K562 (cell line): ENCODE data around the gene CNTN2. TPM values are rescaled to one million over a fixed set of nuclear protein-coding genes. Genes with fewer than 3 reads are reported as not detected.

Source experiments
- ATAC-seq: fragments of 200-7000 bp; cut with Tn5 transposase; 3 replicates; pipeline ENCODE4 v1.9.1; 2020; ENCODE audit warnings: moderate library complexity
- BruUV-seq: library from RNA; stranded (reverse); fragments of 400-500 nt; replicated peaks from 2 replicates; lab custom pipeline; 2021; lab: Mats Ljungman, UMichigan
- CTCF ChIA-PET: fragments of 300-600 bp; formaldehyde crosslinking; extraction: SDS; loops from one replicate; lab custom pipeline; 2021; ENCODE audit warnings: low intra/inter-chr PET ratio; lab: Yijun Ruan, JAX
- POLR2A ChIA-PET: fragments of 300-600, 350-650 bp; sonication (Branson Sonifier 250); formaldehyde crosslinking; extraction: SDS; loops from one replicate; lab custom pipeline; 2021; ENCODE audit warnings: antibody characterized with exemption, inconsistent platforms; lab: Yijun Ruan, JAX
- DNase-seq, 4 experiments: peaks; one replicate each; pipeline versions ENCODE4 v3.0.0 to v3.0.0-alpha.2; 2011 to 2018; ENCODE audit warnings: low spot score in 3 of 4, mixed read lengths in 3 of 4; ENCODE audit errors: extremely low read depth in 1 of 4
- FAIRE-seq: peaks from 2 replicates; lab custom pipeline; 2011; peaks lifted over from hg19 to GRCh38; lab: Jason Lieb, UNC
- H2AFZ ChIP-seq: 2 replicates; pipeline ENCODE4 v1.6.0; 2011; ENCODE audit warnings: low read depth, low read length, control low read depth, inconsistent platforms
- H3K27ac ChIP-seq: fragments of 200-600 bp; 3 replicates; pipeline ENCODE4 v1.8.0; 2011; ENCODE audit warnings: low read depth, mild to moderate bottlenecking, control low read depth, inconsistent platforms, low read length, moderate library complexity, mixed read lengths; ENCODE audit errors: extremely low read depth
- H3K27me3 ChIP-seq, 2 experiments: fragments of 300-600 bp in 1 of 2; 2 replicates in 1 of 2; 3 replicates in 1 of 2; pipeline versions ENCODE4 v1.6.0 to v1.8.0; 2011; ENCODE audit warnings: inconsistent platforms in 2 of 2, low read length in 2 of 2, mild to moderate bottlenecking in 1 of 2, mixed read lengths in 1 of 2, moderate library complexity in 1 of 2; ENCODE audit not compliant: control insufficient read depth in 2 of 2, insufficient read depth in 2 of 2
- H3K36me3 ChIP-seq: fragments of 300-600 bp; 3 replicates; pipeline ENCODE4 v1.8.0; 2011; ENCODE audit warnings: mild to moderate bottlenecking, low read length, inconsistent platforms; ENCODE audit not compliant: control insufficient read depth, insufficient read depth
- H3K4me1 ChIP-seq, 2 experiments: fragments of 200-600 bp in 1 of 2; replicated peaks in 1 of 2; 2 replicates in 1 of 2; 3 replicates in 1 of 2; pipeline versions ENCODE4 v1.5.1 to v1.8.0; 2011; ENCODE audit warnings: inconsistent platforms in 2 of 2, low read length in 2 of 2, mild to moderate bottlenecking in 1 of 2, mixed read lengths in 1 of 2, moderate library complexity in 1 of 2; ENCODE audit not compliant: control insufficient read depth in 2 of 2, insufficient read depth in 2 of 2
- H3K4me2 ChIP-seq: 2 replicates; pipeline ENCODE4 v1.6.1; 2011; ENCODE audit warnings: low read length, control low read depth, inconsistent platforms, mixed read lengths; ENCODE audit not compliant: insufficient read depth
- H3K4me3 ChIP-seq: fragments of 200-600 bp; sonication (generic), shearing (Covaris generic); 2 replicates; pipeline ENCODE4 v1.5.1; 2016; ENCODE audit warnings: control low read depth, inconsistent platforms
- H3K79me2 ChIP-seq: fragments of 200-600 bp; 3 replicates; pipeline ENCODE4 v1.8.0; 2011; ENCODE audit warnings: low read length, inconsistent platforms; ENCODE audit not compliant: control insufficient read depth, insufficient read depth
- H3K9ac ChIP-seq, 2 experiments: 2 replicates each; pipeline versions ENCODE4 v1.6.0 to v1.6.1; 2011; ENCODE audit warnings: low read depth in 2 of 2, low read length in 2 of 2, control low read depth in 1 of 2, inconsistent platforms in 1 of 2, mild to moderate bottlenecking in 1 of 2, mixed read lengths in 1 of 2; ENCODE audit not compliant: insufficient read depth in 1 of 2
- H3K9me1 ChIP-seq: one replicate; pipeline ENCODE4 v1.6.0; 2011; ENCODE audit warnings: inconsistent platforms, mild to moderate bottlenecking, low read length, moderate library complexity; ENCODE audit not compliant: control insufficient read depth, insufficient read depth
- H3K9me3 ChIP-seq: replicated peaks from 2 replicates; pipeline ENCODE4 v1.5.1; 2011; ENCODE audit warnings: low read depth, low read length, inconsistent platforms; ENCODE audit not compliant: control insufficient read depth, insufficient read depth
- H4K20me1 ChIP-seq: replicated peaks from 2 replicates; pipeline ENCODE4 v1.6.1; 2011; ENCODE audit warnings: low read length, inconsistent platforms, mixed read lengths; ENCODE audit not compliant: control insufficient read depth, insufficient read depth
- ATF7 ChIP-seq: fragments of 450-650 bp; IDR thresholded peaks from 2 replicates; pipeline ENCODE4 v1.7.1; 2014; ENCODE audit warnings: mild to moderate bottlenecking, moderate library complexity
- E4F1 ChIP-seq: fragments of 250-450 bp; sonication (Bioruptor Pico); IDR thresholded peaks from 2 replicates; pipeline ENCODE4 v1.5.0; 2021; ENCODE audit warnings: mild to moderate bottlenecking, borderline replicate concordance
- ESRRA ChIP-seq: fragments of 450-650 bp; IDR thresholded peaks from 2 replicates; pipeline ENCODE4 v1.6.1; 2014; ENCODE audit warnings: low read depth, mild to moderate bottlenecking, moderate library complexity, borderline replicate concordance
- ETV5 ChIP-seq: sonication (generic); formaldehyde crosslinking; IDR thresholded peaks from 2 replicates; pipeline ENCODE4 v1.4.0; 2020; ENCODE audit warnings: low read depth, mild to moderate bottlenecking, missing genetic modification reagents
- HDAC1 ChIP-seq, 2 experiments: fragments of 450-650 bp; IDR thresholded peaks; 2 replicates each; pipeline ENCODE4 v1.6.1; 2016 to 2017; ENCODE audit warnings: inconsistent platforms in 1 of 2, mild to moderate bottlenecking in 1 of 2, moderate library complexity in 1 of 2
- IRF9 ChIP-seq: fragments of 450-650 bp; IDR thresholded peaks from 2 replicates; pipeline ENCODE4 v1.6.1; 2016; ENCODE audit warnings: missing biosample characterization, missing genetic modification characterization
- KLF16 ChIP-seq: IDR thresholded peaks from 2 replicates; pipeline ENCODE4 v1.6.1; 2016; ENCODE audit warnings: antibody characterized with exemption
- MTA3 ChIP-seq: fragments of 450-650 bp; formaldehyde crosslinking; IDR thresholded peaks from 2 replicates; pipeline ENCODE4 v1.6.1; 2017; ENCODE audit warnings: mild to moderate bottlenecking, borderline replicate concordance
- SMAD1 ChIP-seq: fragments of 150-350 bp; IDR thresholded peaks from 2 replicates; pipeline ENCODE4 v1.6.1; 2014; ENCODE audit warnings: low read length, low read depth; ENCODE audit not compliant: partially characterized antibody
- TBL1XR1 ChIP-seq, 2 experiments: IDR thresholded peaks; 2 replicates each; pipeline ENCODE4 v1.6.1; 2012; ENCODE audit warnings: improper control_type of control experiment in 2 of 2, low read length in 2 of 2, mild to moderate bottlenecking in 1 of 2
- ZBTB17 ChIP-seq: fragments of 450-650 bp; formaldehyde crosslinking; IDR thresholded peaks from 2 replicates; pipeline ENCODE4 v1.4.0; 2020; ENCODE audit warnings: mild to moderate bottlenecking
- ZBTB34 ChIP-seq: fragments of 250-450 bp; sonication (Bioruptor Pico); IDR thresholded peaks from 2 replicates; pipeline ENCODE4 v1.8.0; 2021; ENCODE audit warnings: mild to moderate bottlenecking, moderate library complexity
- ZNF217 ChIP-seq: sonication (generic); formaldehyde crosslinking; IDR thresholded peaks from 2 replicates; pipeline ENCODE4 v1.8.0; 2022; ENCODE audit warnings: mild to moderate bottlenecking, missing genetic modification reagents
- ZNF584 ChIP-seq: fragments of 200-800 bp; sonication (Bioruptor generic); IDR thresholded peaks from 2 replicates; pipeline ENCODE4 v1.6.1; 2016; ENCODE audit warnings: low read depth, mild to moderate bottlenecking, missing genetic modification characterization, missing compliant biosample characterization
- ZNF592 ChIP-seq: fragments of 450-650 bp; IDR thresholded peaks from 2 replicates; pipeline ENCODE4 v1.6.1; 2017; ENCODE audit warnings: antibody characterized with exemption, mild to moderate bottlenecking
- WGBS: fragments of 100-300 bp; shearing (Covaris generic); methylation state at CpG from one replicate; pipeline ENCODE4 v1.1.6; 2016; ENCODE audit warnings: low coverage, mixed read lengths; ENCODE audit not compliant: insufficient coverage; ENCODE audit errors: missing lambda C conversion rate; 5-methylcytosine and 5-hydroxymethylcytosine counted together
- in situ Hi-C: fragments of 300-500 bp; cut with MboI; formaldehyde crosslinking; loops from 4 replicates; pipeline ENCODE4 v1.15.0; 2018; ENCODE audit warnings: inconsistent platforms, mixed read lengths
- intact Hi-C: fragments of 100-400 bp; cut with micrococcal nuclease; formaldehyde crosslinking; loops from 2 replicates; pipeline ENCODE4 v1.14.2; 2022
- polyA plus RNA-seq, 8 experiments: library from polyadenylated mRNA; depleted of rRNA in 4 of 8; stranded (reverse) in 5 of 8; unstranded in 3 of 8; fragments of >200 nt; fragmentation: Nextera tagmentation in 2 of 8; fragmentation: Illumina TruSeq in 1 of 8; extraction: Ambion mirVana in 2 of 8; extraction: Trizol in 1 of 8; gene quantifications; 2 replicates each; pipeline versions ENCODE4 v1.2.1 to v1.2.3, GENCODE V29; 2011 to 2014; ENCODE audit warnings: inconsistent platforms in 1 of 8, missing spikeins in 1 of 8
- total RNA-seq, 7 experiments: library from RNA; depleted of rRNA in 6 of 7; stranded (reverse); fragments of >200 nt in 6 of 7; fragmentation: Illumina TruSeq in 2 of 7; extraction: Trizol in 2 of 7; gene quantifications; 2 replicates each; pipeline versions ENCODE4 v1.2.1 to v1.2.3, GENCODE V29; 2011 to 2021; ENCODE audit warnings: low replicate concordance in 1 of 7

CNTN2 gene
- total and polyA plus RNA-seq, 9 of the 15 experiments (the other 6 are each of a cell fraction or from before 2014, with no cell fraction given), result not detected

- H3K4me3 ChIP-seq, result no peak overlapping the region
- H3K4me2 ChIP-seq, result no peak overlapping the region
- no peaks in the 10 kb centered on the region for H3K9me1 ChIP-seq
- no peak overlapping the region for H3K27ac ChIP-seq
- ChIA-PET POLR2A (interaction anchor here (0.8 kb wide), 1 partner anchor 16 kb away, joined by 3 read pairs; no protein-coding TSS in a partner anchor), CTCF (no interaction called here)
- no TSS peak for BruUV-seq
- FAIRE-seq (no peak), DNase-seq (no peak), ATAC-seq (no peak)
- intact Hi-C loops (no loop called here), in situ Hi-C loops (no loop called here)
- H3K9me3 ChIP-seq, result no peaks in the 10 kb centered on the region
- H4K20me1 ChIP-seq, result peaks cover 26% of the 10 kb centered on the region
- no peaks in the 10 kb centered on the region for H3K4me1 ChIP-seq
- no peaks in the 10 kb centered on the region for H3K36me3 ChIP-seq
- no peak overlapping the region for H3K9ac ChIP-seq
- H2AFZ ChIP-seq, result no peak overlapping the region
- H3K79me2 ChIP-seq, result no peaks in the 10 kb centered on the region
- WGBS, result 3% methylated on average over 6 of the region's 6 CpGs
- H3K27me3 ChIP-seq, result peaks cover 78 to 98% of the 10 kb centered on the region in 2 experiments
- TF ChIP-seq ATF7 (no peak), SMAD1 (no peak), ZBTB17 (CRISPR knock-in tag) (no peak), TBL1XR1 (IDR thresholded peaks at IDR 0.05; ENCODE audit: low read length in 2 of 2) (no peak), E4F1 (CRISPR knock-in tag) (no peak), MTA3 (no peak), KLF16 (no peak), HDAC1 (IDR thresholded peaks at IDR 0.05) (no peak), IRF9 (tag) (no peak), ZNF592 (no peak), ETV5 (CRISPR knock-in tag) (no peak), ESRRA (no peak), ZNF584 (CRISPR knock-in tag) (no peak), ZNF217 (no peak), ZBTB34 (no peak)
Observed at GRCh38 chr1:205017001-205017400, 26.0 kb upstream of the CNTN2 start.
